ENCODE data around the gene ABCF3.

The ABCF3 gene

GRCh38 chr3:184230603-184231528 is 44.9 kb downstream of the ABCF3 start:
- DNase-seq (ENCODE audit: low read depth in 2 of 2), result no peak

- no peak for DNase-seq (ENCODE audit: low read depth in 2 of 2)
Measured at GRCh38 chr3:184231671-184232070, 45.7 kb downstream of the ABCF3 start.

DNA sequence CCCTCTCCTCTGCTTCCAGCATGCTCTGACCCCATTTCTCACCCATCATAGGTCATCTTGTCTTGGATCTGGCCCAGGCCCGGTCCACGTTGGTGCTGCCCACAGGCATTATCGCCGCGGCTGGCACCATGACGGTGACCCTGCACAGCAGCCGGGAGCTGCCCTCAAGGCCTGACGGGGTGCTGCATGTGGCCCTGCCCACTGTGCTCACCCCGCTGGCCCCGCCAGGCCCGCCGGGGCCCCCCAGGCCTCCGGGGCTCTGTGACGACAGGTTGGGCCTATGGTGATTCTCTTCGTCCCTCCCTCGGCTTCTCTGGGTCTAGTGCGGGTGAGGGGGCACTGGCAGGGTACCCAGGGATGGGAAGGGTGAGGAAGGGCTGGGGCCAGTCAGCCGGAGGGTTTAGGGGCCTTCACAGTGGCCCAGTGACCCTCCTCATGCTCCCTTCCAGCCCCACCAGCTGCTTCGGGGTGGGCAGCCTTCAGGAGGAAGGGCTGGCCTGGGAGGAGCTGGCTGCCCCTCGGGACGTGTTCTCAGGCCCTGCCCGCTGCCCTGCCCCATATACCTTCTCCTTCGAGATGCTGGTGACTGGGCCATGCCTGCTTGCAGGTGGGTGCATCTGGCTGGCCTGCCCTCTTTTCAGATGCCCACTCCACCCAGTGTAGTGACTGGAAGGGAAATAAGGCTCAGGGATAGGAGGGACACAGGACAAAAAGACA is 47.3 kb downstream of the ABCF3 start:
- no peak for DNase-seq (ENCODE audit: low read depth in 2 of 2)

GRCh38 chr3:184234224-184234623 is 48.2 kb downstream of the ABCF3 start:
- DNase-seq (ENCODE audit: low read depth in 2 of 2), result no peak

GRCh38 chr3:184234671-184235380 is 48.8 kb downstream of the ABCF3 start:
- no peak for DNase-seq (ENCODE audit: low read depth in 2 of 2)

- no peak for DNase-seq (ENCODE audit: low read depth in 2 of 2)
Measured at GRCh38 chr3:184235381-184236032, 49.5 kb downstream of the ABCF3 start.

DNA sequence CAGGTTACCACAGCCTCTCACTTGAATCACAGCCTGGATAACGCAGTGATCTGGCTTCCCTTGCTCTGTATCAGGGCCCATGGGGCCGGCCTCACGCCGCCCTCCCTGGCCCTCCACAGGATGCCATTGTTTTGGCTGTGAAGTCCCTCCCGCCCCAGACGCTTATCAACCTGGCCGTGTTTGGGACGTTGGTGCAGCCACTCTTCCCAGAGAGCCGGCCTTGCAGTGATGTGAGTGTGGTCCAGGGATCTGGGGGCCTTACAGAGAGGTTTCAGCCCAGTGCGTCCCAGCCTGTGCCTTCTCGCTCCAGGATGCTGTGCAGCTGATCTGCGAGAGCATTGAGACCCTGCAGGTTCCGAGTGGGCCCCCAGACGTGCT is 50.0 kb downstream of the ABCF3 start:
- no peak for DNase-seq (ENCODE audit: low read depth in 2 of 2)

GRCh38 chr3:184236636-184237035 is 50.6 kb downstream of the ABCF3 start:
- DNase-seq (ENCODE audit: low read depth in 2 of 2), result no peak

DNA sequence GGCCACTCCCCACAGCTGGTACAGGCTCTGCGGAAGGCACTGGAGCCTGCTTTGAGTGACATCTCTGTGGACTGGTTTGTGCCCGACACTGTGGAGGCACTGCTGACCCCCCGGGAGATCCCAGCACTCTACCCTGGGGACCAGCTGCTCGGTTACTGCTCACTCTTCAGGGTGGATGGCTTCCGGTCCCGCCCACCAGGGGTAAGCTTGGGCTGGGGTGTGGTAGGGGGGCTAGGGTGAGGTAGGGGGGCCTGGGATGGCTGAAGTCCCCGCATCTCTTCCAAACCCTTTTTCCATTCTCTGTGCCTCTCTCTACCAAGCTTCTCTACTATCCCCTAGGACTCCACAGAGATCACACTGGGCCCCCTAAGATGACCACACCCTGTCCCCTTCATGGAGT is 51.2 kb downstream of the ABCF3 start:
- no peak for DNase-seq (ENCODE audit: low read depth in 2 of 2)

GRCh38 chr3:184237807-184238206 is 51.8 kb downstream of the ABCF3 start:
- no peak for DNase-seq (ENCODE audit: low read depth in 2 of 2)

DNA sequence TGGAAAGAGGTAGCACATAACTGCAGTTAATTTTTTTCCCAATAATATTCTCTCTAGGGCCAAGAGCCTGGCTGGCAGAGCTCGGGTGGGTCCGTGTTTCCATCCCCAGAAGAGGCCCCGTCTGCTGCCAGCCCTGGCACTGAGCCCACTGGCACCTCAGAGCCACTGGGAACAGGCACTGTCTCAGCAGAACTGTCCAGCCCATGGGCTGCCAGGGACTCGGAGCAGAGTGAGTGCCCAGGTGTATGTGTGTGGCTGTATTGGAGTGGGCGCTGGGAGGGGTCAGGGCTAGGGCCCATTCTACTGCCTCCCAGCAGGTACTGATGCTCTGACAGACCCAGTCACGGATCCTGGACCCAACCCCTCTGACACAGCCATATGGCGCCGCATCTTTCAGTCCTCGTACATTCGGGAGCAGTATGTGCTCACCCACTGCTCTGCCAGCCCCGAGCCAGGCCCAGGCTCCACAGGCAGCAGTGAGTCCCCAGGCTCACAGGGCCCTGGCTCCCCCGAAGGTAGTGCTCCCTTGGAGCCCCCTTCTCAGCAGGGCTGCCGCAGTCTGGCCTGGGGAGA is 52.3 kb downstream of the ABCF3 start:
- no peak for DNase-seq (ENCODE audit: low read depth in 2 of 2)

GRCh38 chr3:184239221-184239620 is 53.2 kb downstream of the ABCF3 start:
- no peak for DNase-seq (ENCODE audit: low read depth in 2 of 2)

GRCh38 chr3:184239708-184240107 is 53.7 kb downstream of the ABCF3 start:
- no peak for DNase-seq (ENCODE audit: low read depth in 2 of 2)

DNA sequence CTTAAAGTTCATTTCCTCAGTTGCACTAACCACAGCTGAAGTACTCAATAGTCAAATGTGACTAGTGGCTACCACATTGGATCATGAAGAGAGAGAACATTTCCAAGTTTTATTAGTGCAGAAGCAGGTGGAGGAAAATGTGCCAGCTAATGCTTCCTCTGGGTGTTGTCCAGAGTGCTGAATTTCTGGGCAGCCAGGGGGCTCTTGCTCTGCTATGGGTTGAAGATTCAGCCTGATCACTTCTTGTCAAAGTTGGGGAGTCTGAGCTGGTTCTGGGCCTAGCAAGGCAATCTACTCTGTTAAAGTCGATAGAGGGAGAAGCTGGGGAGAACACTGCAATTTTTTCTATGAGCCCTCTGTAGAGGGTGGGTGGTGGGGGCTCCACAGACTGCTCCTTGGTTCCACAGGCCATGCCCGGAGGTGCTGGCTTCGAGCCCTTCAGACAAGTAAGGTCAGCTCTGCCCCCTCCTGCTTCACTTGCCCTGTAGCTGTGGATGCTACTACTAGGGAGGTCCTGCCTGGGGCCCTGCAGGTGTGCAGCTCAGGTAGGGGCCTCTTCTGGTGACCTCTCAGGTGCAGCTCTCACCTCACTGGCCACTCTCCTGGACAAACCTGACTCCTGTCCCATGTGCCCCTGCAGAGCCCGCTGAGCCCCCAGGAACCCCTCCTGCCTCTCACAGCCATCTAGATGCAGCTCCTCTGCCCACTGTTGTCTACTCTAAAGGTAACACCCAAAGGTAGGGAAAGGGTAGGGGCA is 54.6 kb downstream of the ABCF3 start:
- no peak for DNase-seq (ENCODE audit: low read depth in 2 of 2)

GRCh38 chr3:184241141-184241446 is 55.1 kb downstream of the ABCF3 start:
- DNase-seq (ENCODE audit: low read depth in 2 of 2), result no peak

DNA sequence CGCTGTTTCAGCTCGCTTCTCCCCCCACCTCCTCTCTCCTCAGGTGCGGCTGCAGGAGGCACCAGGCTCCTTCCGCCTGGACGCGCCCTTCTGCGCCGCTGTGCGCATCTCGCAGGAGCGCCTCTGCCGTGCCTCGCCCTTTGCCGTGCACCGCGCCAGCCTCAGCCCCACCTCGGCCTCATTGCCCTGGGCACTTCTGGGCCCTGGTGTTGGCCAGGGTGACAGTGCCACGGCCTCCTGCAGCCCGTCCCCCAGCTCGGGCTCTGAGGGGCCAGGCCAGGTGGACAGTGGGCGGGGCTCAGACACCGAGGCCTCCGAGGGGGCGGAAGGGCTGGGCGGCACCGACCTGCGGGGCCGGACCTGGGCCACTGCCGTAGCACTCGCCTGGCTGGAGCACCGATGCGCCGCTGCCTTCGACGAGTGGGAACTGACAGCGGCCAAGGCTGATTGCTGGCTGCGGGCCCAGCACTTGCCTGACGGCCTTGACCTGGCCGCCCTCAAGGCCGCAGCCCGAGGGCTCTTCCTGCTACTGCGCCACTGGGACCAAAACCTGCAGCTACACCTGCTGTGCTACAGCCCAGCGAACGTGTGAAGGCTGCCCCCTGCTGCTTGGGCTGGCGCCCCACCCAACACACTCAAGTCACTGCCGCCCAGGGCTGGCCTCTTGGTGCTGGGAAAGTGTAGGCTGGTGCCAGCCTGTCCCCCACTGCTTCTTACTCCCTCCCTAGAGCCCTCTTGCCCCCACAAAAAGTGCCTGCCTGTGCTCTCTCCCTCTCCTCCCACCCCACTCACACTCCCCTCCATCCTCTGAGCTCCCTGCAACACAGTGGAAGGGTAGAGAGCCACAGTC is 55.7 kb downstream of the ABCF3 start:
- DNase-seq (ENCODE audit: low read depth in 2 of 2), result no peak

DNA sequence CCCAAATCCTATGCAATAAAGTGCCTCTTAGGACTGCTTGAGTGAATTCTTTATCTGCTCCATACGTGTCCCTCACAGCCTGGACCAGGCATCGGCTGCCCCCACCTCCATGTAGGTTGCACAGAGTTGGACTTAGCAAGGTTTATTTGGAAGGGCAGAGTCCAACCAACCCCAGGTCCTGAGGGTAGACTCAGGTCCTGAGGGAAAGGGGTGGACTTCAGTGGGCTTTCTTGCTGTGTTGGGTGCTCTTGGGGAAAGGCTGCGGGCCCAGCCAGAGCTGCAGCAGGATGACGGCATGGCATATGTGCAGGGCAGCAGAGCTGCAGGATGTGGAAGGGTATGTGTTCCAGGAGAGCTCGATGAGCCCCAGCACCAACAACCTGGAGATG is 56.3 kb downstream of the ABCF3 start:
- DNase-seq (ENCODE audit: low read depth in 2 of 2), result no peak
